Tibial nerve (tissue), 4 donors: ENCODE measurements around the gene C4orf46. TPM values are rescaled to one million over a fixed set of nuclear protein-coding genes. Genes with fewer than 3 reads are reported as not detected.

Experiments used
- DNase-seq, 2 donors: peaks; one replicate each; pipeline ENCODE4 v3.0.0-alpha.2; 2019; ENCODE audit warnings: low spot score in 2 of 2
- H3K27ac ChIP-seq, 4 donors: fragments of 200-600 bp; sonication (generic) in 3 of 4; one replicate each; pipeline ENCODE4 v1.5.1; 2017 to 2019; ENCODE audit warnings: mild to moderate bottlenecking in 1 of 4
- H3K27me3 ChIP-seq, 2 donors: fragments of 200-600 bp; sonication (generic) in 1 of 2; one replicate each; pipeline versions ENCODE4 v1.5.1 to v1.6.0; 2017 to 2019
- H3K36me3 ChIP-seq, 3 donors: fragments of 200-600 bp; sonication (generic); one replicate each; pipeline ENCODE4 v1.5.1; 2018 to 2019
- H3K4me1 ChIP-seq, 4 donors: fragments of 200-600 bp; sonication (generic) in 3 of 4; one replicate each; pipeline ENCODE4 v1.5.1; 2017 to 2019
- H3K4me3 ChIP-seq, 4 donors: fragments of 200-600 bp; sonication (generic) in 3 of 4; one replicate each; pipeline ENCODE4 v1.5.1; 2017 to 2019; ENCODE audit warnings: mild to moderate bottlenecking in 1 of 4, moderate library complexity in 1 of 4
- H3K9me3 ChIP-seq, 4 donors: fragments of 200-600 bp; sonication (generic) in 3 of 4; one replicate each; pipeline ENCODE4 v1.5.1; 2017 to 2019
- EP300 ChIP-seq, 2 donors: sonication (generic); formaldehyde crosslinking; IDR thresholded peaks; one replicate each; pipeline ENCODE4 v1.6.1; 2017; ENCODE audit warnings: antibody characterized with exemption in 2 of 2, mild to moderate bottlenecking in 1 of 2
- POLR2A ChIP-seq, 2 donors: fragments of 450-650 bp; IDR thresholded peaks; one replicate each; pipeline ENCODE4 v1.6.1; 2017; ENCODE audit warnings: antibody characterized with exemption in 2 of 2, mild to moderate bottlenecking in 2 of 2, moderate library complexity in 2 of 2
- WGBS, 2 donors: methylation state at CpG; one replicate each; pipeline ENCODE4 v1.1.5; 2018; 5-methylcytosine and 5-hydroxymethylcytosine counted together
- total RNA-seq, 4 donors: library from RNA; depleted of rRNA; stranded (reverse); fragments of >200 nt; gene quantifications; one replicate each; pipeline ENCODE4 v1.1.0, GENCODE V29; 2016
- TF ChIP-seq, protein P1 (sequence below), 5 experiments: fragments of 200-600 bp in 3 of 5; fragments of 450-650 bp in 2 of 5; sonication (generic) in 3 of 5; IDR thresholded peaks; one replicate each; pipeline ENCODE4 v1.5.1; 2016 to 2019; ENCODE audit warnings: antibody characterized with exemption in 5 of 5, mild to moderate bottlenecking in 3 of 5, moderate library complexity in 2 of 5

C4orf46 gene
- total RNA-seq, 4 donors from 2014 or later = 1.3 to 4.5 (median 2.9) TPM

DNA sequence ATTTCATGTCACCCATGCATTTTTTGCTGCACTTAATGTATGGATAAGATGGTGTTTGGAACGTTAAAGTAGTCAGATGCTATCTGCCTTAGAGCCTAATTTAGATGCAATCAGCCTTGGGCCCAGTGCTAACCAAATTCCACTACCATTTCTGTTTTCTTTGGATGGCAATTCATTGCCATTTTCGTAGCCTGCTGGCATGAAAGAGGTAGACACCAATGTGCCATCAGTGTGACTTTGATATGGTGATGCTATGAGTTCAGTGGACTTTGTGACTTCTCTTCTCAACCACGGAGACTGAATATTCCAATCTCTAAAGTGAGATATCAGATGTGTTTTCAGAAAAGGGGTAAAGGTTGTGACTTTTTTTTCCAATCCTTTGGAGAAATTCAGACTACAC is 1.9 kb upstream of the C4orf46 start:
- Histone ChIP-seq H3K27me3 (no peaks in the 10 kb centered on the region), H3K27ac (no peak overlapping the region), H3K36me3 (no peaks in the 10 kb centered on the region), H3K4me3 (no peak overlapping the region), H3K9me3 (no peaks in the 10 kb centered on the region), H3K4me1 (peaks cover 0 to 35% (median 14%) of the 10 kb centered on the region in 4 donors)
- TF ChIP-seq EP300 (IDR thresholded peaks at IDR 0.05) = no peak
- TF ChIP-seq POLR2A (IDR thresholded peaks at IDR 0.05) = no peak
- TF ChIP-seq, protein P1, sequence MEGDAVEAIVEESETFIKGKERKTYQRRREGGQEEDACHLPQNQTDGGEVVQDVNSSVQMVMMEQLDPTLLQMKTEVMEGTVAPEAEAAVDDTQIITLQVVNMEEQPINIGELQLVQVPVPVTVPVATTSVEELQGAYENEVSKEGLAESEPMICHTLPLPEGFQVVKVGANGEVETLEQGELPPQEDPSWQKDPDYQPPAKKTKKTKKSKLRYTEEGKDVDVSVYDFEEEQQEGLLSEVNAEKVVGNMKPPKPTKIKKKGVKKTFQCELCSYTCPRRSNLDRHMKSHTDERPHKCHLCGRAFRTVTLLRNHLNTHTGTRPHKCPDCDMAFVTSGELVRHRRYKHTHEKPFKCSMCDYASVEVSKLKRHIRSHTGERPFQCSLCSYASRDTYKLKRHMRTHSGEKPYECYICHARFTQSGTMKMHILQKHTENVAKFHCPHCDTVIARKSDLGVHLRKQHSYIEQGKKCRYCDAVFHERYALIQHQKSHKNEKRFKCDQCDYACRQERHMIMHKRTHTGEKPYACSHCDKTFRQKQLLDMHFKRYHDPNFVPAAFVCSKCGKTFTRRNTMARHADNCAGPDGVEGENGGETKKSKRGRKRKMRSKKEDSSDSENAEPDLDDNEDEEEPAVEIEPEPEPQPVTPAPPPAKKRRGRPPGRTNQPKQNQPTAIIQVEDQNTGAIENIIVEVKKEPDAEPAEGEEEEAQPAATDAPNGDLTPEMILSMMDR (IDR thresholded peaks at IDR 0.05) = no peak
- 80 to 85% methylated on average over 3 of the region's 3 CpGs for WGBS, 2 donors
- DNase-seq = no peak

DNA sequence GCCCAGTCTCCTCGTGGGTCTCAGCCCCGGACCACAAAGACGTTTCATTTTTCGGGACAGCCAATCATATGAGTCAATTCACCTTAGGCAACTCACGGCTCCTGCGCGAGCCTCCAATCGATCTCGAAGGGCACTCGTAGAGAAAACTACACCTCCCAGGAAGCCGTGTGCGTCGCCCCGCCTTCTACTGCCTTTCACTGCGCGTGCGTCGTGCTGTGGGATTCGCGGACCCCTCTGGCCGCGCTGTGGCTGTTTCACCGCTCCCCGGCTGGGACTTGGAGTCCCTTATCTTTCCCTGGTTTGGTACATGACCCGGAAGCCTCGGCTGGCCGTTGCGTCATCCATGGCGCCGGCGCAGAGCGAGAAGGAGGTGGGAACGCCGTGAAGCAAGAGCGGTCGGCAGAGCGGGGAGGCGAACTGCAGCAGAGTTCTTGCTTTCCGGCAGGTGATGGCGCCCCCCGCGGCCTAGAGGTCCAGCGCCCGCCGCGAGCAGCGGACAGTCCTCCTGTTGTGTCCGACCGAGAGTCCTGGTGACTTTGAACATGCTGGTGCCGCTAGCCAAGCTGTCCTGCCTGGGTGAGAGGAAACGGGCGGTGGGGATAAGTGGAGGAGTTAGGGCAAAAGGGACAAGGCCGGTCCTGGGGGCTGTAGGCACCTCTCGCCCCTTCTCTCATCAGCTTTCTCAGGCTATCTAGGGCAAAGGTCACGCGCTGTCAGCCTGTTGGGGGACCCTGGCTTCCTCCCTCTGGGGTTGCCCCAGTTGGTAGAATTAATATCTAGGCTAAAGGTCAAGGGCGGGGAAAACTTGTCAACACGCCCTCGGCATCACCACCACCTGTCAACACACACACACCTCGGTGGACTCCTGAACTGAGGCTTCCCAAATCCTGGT is 474 bp upstream of the C4orf46 start, which contains the start of gene ETFDH:
TSS of gene ETFDH (plus strand) at position 382 of the 892 bp plus-strand sequence. CDS start at position 543, 161 bp downstream.
- H3K9me3 ChIP-seq = no peaks in the 10 kb centered on the region
- no peaks in the 10 kb centered on the region for H3K36me3 ChIP-seq
- WGBS, 2 donors = 1% methylated on average over 46 to 53 of the region's 60 CpGs

DNA sequence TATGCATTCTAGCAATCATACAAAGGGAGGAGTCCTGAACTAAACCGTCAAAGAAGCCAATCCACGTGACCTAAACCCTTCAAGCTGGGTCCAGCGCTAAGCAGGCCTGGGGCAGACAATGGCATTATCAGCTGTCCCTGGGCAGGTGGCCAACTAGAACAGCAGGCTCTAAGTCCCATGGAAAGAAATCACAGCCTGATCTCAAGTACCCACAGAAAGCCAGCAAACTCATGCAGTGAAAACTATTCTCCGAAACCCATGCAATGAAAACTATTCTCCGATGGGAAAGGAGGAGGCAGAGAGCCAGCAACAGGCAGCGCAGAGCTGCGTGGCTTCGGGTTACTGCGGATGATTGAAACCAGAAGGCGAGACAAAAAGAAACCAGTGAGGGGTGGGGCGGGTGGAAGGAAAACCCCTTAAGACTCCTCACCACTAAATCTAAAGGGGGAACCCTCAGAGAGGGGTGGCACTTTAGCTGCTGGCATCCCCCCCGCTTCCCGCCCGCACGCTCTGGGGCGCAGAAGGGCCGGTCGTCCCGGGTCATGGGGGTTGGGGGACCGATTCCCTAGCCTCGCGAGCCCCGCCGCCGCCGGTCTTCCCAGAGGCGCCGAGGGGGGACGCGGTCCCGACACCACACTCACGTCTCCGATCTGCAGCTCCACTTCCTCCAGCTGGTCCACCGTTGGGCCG is 567 bp downstream of the C4orf46 start:
- DNase-seq = peak; percentile 35 to 47
- Histone ChIP-seq H3K4me3 (peak overlapping the region; percentile 62 to 85 (median 74)), H3K4me1 (peaks cover 0 to 35% (median 14%) of the 10 kb centered on the region in 4 donors), H3K27ac (peak overlapping the region; percentile 19 to 99 (median 98)), H3K9me3 (no peaks in the 10 kb centered on the region), H3K36me3 (no peaks in the 10 kb centered on the region), H3K27me3 (no peaks in the 10 kb centered on the region)
- TF ChIP-seq, protein P1 (IDR thresholded peaks at IDR 0.05) = no peak
- TF ChIP-seq POLR2A (IDR thresholded peaks at IDR 0.05) (no peak), EP300 (IDR thresholded peaks at IDR 0.05) (no peak)
- 0% methylated on average over 11 to 35 of the region's 35 CpGs for WGBS, 2 donors

More for the DNA sequence above, 474 bp upstream of the C4orf46 start, which contains the start of gene ETFDH:
- Histone ChIP-seq H3K27me3 (no peaks in the 10 kb centered on the region), H3K4me1 (peaks cover 0 to 35% (median 14%) of the 10 kb centered on the region in 4 donors), H3K27ac (peak within 1 kb of the TSS; percentile 92 to 99 (median 98)), H3K4me3 (peak within 1 kb of the TSS; percentile 62 to 85 (median 77))
- peak; percentile 97 to 98 for DNase-seq
- peak; percentile 97 to 99 for TF ChIP-seq EP300 (IDR thresholded peaks at IDR 0.05)
- peak; percentile 82 to 93 for TF ChIP-seq POLR2A (IDR thresholded peaks at IDR 0.05)
- TF ChIP-seq, protein P1 (IDR thresholded peaks at IDR 0.05) = peak; percentile 52 to 87 (median 75)

DNA sequence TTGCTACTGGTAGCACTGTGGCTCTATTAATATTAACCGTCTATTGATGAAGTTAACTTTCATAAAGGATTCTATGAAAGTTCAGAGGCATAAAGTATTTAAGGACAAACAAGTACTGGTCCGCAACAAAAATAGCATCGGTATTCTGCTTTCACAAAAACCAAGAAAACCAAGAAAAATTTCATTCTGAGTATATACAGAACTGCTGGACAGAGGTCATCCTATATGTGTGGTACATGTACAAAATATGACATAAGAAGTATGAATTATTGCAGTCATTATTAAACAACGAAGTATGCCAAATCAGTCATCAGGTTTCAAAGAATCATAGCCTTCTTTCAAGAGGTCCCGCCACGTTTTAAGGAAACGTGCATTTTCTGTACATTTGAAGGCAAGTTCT is 2.4 kb downstream of the C4orf46 start:
- H3K36me3 ChIP-seq = no peaks in the 10 kb centered on the region
- peaks cover 0 to 29% (median 14%) of the 10 kb centered on the region in 4 donors for H3K4me1 ChIP-seq
- no peak for DNase-seq
- no peak overlapping the region for H3K4me3 ChIP-seq
- no peaks in the 10 kb centered on the region for H3K9me3 ChIP-seq
- no peak overlapping the region for H3K27ac ChIP-seq
- TF ChIP-seq, protein P1 (IDR thresholded peaks at IDR 0.05) = no peak
- TF ChIP-seq EP300 (IDR thresholded peaks at IDR 0.05) (no peak), POLR2A (IDR thresholded peaks at IDR 0.05) (no peak)
- WGBS, 2 donors = 78 to 82% methylated on average over 7 of the region's 7 CpGs
- no peaks in the 10 kb centered on the region for H3K27me3 ChIP-seq
